ENCODE results near the gene UBQLNL.

DNA sequence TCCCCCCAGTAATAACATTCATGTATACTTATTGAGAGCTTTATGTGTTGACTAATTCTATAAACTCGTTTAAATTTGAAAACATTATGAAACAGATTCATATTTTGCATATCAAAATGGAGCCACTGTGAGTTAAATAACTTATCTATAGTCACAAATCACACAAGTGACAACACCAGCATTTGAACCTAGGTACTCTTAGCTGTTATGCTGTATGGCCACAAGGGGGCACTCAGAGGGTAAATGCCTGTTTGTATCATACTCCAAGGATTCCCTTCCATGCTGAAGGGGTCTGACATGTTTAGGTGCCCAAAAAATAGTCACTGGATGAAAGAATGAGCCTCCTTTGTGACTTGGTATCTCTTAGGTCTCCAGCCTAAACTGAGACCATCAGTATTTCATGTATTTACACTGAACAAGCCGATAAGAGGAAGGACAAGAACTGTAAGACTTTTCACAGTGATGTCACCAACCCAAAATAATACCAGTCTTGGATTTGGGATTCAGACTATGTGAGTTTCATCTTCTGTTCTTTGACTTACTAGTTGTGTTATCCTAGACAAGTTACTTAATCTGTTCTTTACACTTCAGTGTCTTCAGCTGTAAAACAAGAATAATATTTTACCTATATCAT lies 40.2 kb downstream of the UBQLNL start:
- TF ChIP-seq, protein P1, sequence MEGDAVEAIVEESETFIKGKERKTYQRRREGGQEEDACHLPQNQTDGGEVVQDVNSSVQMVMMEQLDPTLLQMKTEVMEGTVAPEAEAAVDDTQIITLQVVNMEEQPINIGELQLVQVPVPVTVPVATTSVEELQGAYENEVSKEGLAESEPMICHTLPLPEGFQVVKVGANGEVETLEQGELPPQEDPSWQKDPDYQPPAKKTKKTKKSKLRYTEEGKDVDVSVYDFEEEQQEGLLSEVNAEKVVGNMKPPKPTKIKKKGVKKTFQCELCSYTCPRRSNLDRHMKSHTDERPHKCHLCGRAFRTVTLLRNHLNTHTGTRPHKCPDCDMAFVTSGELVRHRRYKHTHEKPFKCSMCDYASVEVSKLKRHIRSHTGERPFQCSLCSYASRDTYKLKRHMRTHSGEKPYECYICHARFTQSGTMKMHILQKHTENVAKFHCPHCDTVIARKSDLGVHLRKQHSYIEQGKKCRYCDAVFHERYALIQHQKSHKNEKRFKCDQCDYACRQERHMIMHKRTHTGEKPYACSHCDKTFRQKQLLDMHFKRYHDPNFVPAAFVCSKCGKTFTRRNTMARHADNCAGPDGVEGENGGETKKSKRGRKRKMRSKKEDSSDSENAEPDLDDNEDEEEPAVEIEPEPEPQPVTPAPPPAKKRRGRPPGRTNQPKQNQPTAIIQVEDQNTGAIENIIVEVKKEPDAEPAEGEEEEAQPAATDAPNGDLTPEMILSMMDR (optimal IDR thresholded peaks at IDR 0.05 in 1 of 3, IDR thresholded peaks at IDR 0.05 in 1 of 3, conservative IDR thresholded peaks at IDR 0.05 in 1 of 3; ENCODE audit: extremely low read depth in 1 of 3, insufficient read depth in 2 of 3, low read length in 3 of 3), result peak; percentile 75 to 80 (median 80)
- no peak for TF ChIP-seq EZH2 (IDR thresholded peaks at IDR 0.05; ENCODE audit: low read length)

All from keratinocyte (primary cell).